Endodermal cell (in vitro differentiated cells): ENCODE measurements around the gene ANKLE2. TPM values are rescaled to one million over a fixed set of nuclear protein-coding genes. Genes with fewer than 3 reads are reported as not detected.

Experiments
- DNase-seq: peaks from one replicate; pipeline ENCODE4 v3.0.0-alpha.2; 2017
- H3K27ac ChIP-seq: 2 replicates; pipeline ENCODE4 v1.5.1; 2013; ENCODE audit warnings: mild to moderate bottlenecking, low read depth, low read length, moderate library complexity
- H3K27me3 ChIP-seq: 2 replicates; pipeline ENCODE4 v1.6.1; 2013; ENCODE audit warnings: mild to moderate bottlenecking, low read length, moderate library complexity; ENCODE audit not compliant: insufficient read depth, control insufficient read depth, poor library complexity, severe bottlenecking
- H3K36me3 ChIP-seq: 2 replicates; pipeline ENCODE4 v1.7.0; 2013; ENCODE audit warnings: mild to moderate bottlenecking, low read length, moderate library complexity; ENCODE audit not compliant: control insufficient read depth, insufficient read depth
- H3K4me1 ChIP-seq: one replicate; pipeline ENCODE4 v1.7.0; 2013; ENCODE audit warnings: low read length; ENCODE audit not compliant: control insufficient read depth, insufficient read depth
- H3K4me3 ChIP-seq: 2 replicates; pipeline ENCODE4 v1.5.1; 2013; ENCODE audit warnings: mild to moderate bottlenecking, low read length, moderate library complexity
- H3K9ac ChIP-seq: 2 replicates; pipeline ENCODE4 v1.6.1; 2013; ENCODE audit warnings: mild to moderate bottlenecking, low read length, moderate library complexity; ENCODE audit not compliant: poor library complexity, severe bottlenecking; ENCODE audit errors: extremely low read depth
- H3K9me3 ChIP-seq: 2 replicates; pipeline ENCODE4 v1.6.1; 2013; ENCODE audit warnings: mild to moderate bottlenecking, low read length, moderate library complexity; ENCODE audit not compliant: control insufficient read depth
- H3K27ac Mint-ChIP-seq: 2 replicates; pipeline ENCODE4 v1.8.0; 2020; ENCODE audit warnings: mixed read lengths
- H3K27me3 Mint-ChIP-seq: 2 replicates; pipeline ENCODE4 v1.8.0; 2021; ENCODE audit warnings: mild to moderate bottlenecking, mixed read lengths; ENCODE audit not compliant: insufficient read depth
- H3K36me3 Mint-ChIP-seq: 2 replicates; pipeline ENCODE4 v1.8.0; 2020; ENCODE audit warnings: low read depth, mixed read lengths
- H3K4me1 Mint-ChIP-seq: 2 replicates; pipeline ENCODE4 v1.8.0; 2020; ENCODE audit warnings: mixed read lengths
- H3K4me3 Mint-ChIP-seq: 2 replicates; pipeline ENCODE4 v1.8.0; 2020; ENCODE audit warnings: mild to moderate bottlenecking, moderate library complexity, mixed read lengths
- H3K9me3 Mint-ChIP-seq: 2 replicates; pipeline ENCODE4 v1.8.0; 2020; ENCODE audit warnings: mild to moderate bottlenecking, mixed read lengths
- WGBS, 2 experiments: methylation state at CpG; one replicate each; pipeline versions ENCODE4 v1.1.5 to v1.1.7; 2013; ENCODE audit warnings: missing lambda C conversion rate in 2 of 2, mixed read lengths in 1 of 2; ENCODE audit not compliant: insufficient coverage in 1 of 2, insufficient read length in 1 of 2; 5-methylcytosine and 5-hydroxymethylcytosine counted together
- total RNA-seq, 2 donors: library from RNA; stranded (reverse); fragmentation: NEBNext Ultra II Directional in 1 of 2; extraction: Animal tissue kit (Norgen Biotek cat#: 25700) in 1 of 2; gene quantifications; 2 replicates in 1 of 2; 3 replicates in 1 of 2; pipeline ENCODE4 v1.2.1, GENCODE V29; 2021
- TF ChIP-seq, protein P1 (sequence below): fragments of 200-600 bp; sonication (generic); conservative IDR thresholded peaks from 2 replicates; pipeline ENCODE4 v1.5.0; 2021; ENCODE audit warnings: antibody characterized with exemption, mild to moderate bottlenecking

The ANKLE2 gene
- total RNA-seq, 2 donors from 2014 or later: 87.8 to 88.5 TPM

DNA sequence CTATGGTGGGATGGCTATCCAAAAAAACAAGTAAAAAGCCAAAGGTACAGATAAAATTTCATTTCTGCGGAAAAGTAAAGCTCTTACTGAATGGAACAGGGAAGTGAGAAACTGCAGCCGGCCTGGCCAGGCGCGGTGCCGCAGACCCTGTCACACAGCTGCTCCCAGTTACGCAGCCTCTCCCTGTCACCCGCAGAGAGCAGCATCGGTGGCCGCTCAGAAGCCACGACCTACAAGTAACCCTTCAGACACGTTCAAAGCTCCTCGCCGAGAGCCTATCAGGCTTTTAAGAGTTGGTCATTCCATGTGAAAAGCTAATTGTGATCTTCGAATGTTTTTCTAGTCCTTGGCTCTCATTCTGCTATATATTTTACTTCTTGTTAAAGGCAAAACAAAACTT, 11.0 kb upstream of the ANKLE2 start:
- H3K4me1 Mint-ChIP-seq: peaks cover 2% of the 10 kb centered on the region
- no peak overlapping the region for H3K27ac ChIP-seq
- no peaks in the 10 kb centered on the region for H3K9me3 Mint-ChIP-seq
- no peak for DNase-seq
- H3K9me3 ChIP-seq: no peaks in the 10 kb centered on the region
- WGBS, 2 experiments: 94 to 96% methylated on average over 14 of the region's 14 CpGs
- H3K4me1 ChIP-seq: no peaks in the 10 kb centered on the region
- no peaks in the 10 kb centered on the region for H3K27me3 ChIP-seq
- peaks cover 51% of the 10 kb centered on the region for H3K36me3 Mint-ChIP-seq
- no peak overlapping the region for H3K9ac ChIP-seq
- no peak overlapping the region for H3K27ac Mint-ChIP-seq
- no peaks in the 10 kb centered on the region for H3K27me3 Mint-ChIP-seq
- TF ChIP-seq, protein P1, sequence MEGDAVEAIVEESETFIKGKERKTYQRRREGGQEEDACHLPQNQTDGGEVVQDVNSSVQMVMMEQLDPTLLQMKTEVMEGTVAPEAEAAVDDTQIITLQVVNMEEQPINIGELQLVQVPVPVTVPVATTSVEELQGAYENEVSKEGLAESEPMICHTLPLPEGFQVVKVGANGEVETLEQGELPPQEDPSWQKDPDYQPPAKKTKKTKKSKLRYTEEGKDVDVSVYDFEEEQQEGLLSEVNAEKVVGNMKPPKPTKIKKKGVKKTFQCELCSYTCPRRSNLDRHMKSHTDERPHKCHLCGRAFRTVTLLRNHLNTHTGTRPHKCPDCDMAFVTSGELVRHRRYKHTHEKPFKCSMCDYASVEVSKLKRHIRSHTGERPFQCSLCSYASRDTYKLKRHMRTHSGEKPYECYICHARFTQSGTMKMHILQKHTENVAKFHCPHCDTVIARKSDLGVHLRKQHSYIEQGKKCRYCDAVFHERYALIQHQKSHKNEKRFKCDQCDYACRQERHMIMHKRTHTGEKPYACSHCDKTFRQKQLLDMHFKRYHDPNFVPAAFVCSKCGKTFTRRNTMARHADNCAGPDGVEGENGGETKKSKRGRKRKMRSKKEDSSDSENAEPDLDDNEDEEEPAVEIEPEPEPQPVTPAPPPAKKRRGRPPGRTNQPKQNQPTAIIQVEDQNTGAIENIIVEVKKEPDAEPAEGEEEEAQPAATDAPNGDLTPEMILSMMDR: no peak
- no peak overlapping the region for H3K4me3 Mint-ChIP-seq
- H3K36me3 ChIP-seq: peaks cover 79% of the 10 kb centered on the region
- H3K4me3 ChIP-seq: no peak overlapping the region

DNA sequence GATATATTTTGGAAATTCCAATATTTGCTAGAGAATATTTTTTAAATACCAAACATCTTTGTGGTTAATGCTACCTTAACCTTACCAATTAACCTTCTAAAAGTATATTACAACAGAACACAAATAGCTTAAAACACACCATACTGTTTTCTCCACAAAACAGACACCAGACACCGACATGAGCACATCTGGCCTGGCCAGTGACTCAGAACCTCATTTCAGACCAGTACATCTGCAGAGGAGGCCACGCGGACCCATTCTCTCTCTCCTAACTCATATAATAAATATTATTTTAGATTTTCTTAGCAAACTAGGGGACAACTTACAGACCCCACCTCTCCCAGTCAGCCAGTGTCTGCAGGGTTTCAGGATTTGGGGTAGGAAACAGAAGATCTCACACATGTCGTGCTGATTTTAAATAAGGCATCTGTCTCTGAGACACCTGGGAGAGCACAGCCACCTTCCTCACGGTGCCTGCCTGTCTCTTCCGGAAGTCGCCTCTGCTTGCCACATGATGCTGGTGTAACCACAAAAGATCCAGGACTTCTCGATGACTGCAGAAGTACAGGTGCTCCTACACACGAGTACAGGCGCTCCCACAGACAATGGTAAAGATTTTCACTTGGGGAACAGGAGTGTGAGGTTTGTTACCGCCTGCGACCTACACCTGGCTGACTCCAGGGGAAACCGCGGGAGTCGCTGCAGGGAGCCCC, 9.7 kb upstream of the ANKLE2 start:
- Histone ChIP-seq H3K4me1 (no peaks in the 10 kb centered on the region), H3K27me3 (no peaks in the 10 kb centered on the region), H3K4me3 (no peak overlapping the region), H3K9ac (no peak overlapping the region), H3K36me3 (peaks cover 67% of the 10 kb centered on the region), H3K27ac (no peak overlapping the region), H3K9me3 (no peaks in the 10 kb centered on the region)
- no peaks in the 10 kb centered on the region for H3K9me3 Mint-ChIP-seq
- H3K27ac Mint-ChIP-seq: no peak overlapping the region
- peaks cover 3% of the 10 kb centered on the region for H3K4me1 Mint-ChIP-seq
- H3K4me3 Mint-ChIP-seq: no peak overlapping the region
- TF ChIP-seq, protein P1: no peak
- no peaks in the 10 kb centered on the region for H3K27me3 Mint-ChIP-seq
- WGBS, 2 experiments: 96 to 99% methylated on average over 6 to 15 of the region's 15 CpGs
- DNase-seq: no peak
- H3K36me3 Mint-ChIP-seq: peaks cover 49% of the 10 kb centered on the region

DNA sequence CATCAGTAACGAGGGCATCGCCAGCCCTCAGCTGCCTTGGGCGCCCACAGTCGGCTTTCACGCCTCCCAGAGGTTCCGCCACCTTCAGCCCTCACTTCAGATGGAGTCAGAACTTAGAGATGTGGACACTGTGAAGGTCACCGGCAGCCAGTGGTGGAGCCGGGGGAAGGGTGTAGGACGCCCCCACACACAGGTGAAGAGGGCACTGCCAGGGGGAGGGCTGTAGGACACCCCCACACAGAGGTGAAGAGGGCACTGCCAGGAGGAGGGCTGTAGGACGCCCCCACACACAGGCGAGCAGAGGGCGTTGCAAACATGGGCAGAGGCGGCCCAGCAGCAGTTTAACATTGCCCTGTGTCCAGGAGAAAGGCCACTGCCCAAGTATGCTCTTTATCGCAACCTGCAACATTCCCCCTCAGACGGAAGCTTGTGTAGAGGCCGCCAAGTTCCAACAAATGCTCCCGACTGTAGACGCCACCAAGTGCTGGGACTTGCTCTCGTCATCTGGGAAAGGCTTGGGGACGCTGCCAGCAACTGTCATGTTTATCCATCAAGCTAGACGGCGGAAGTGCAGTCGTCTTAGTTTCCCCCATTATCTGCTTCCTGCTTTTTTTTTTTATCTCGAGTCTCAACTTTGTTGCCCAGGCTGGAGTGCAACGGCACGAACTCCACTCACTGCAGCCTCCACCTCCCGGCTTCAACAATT, 4.9 kb upstream of the ANKLE2 start:
- Histone ChIP-seq H3K4me1 (no peaks in the 10 kb centered on the region), H3K9me3 (no peaks in the 10 kb centered on the region), H3K9ac (no peak overlapping the region), H3K27me3 (no peaks in the 10 kb centered on the region), H3K4me3 (no peak overlapping the region), H3K36me3 (peaks cover 32% of the 10 kb centered on the region), H3K27ac (no peak overlapping the region)
- WGBS, 2 experiments: 90 to 94% methylated on average over 23 to 27 of the region's 27 CpGs
- no peak overlapping the region for H3K4me3 Mint-ChIP-seq
- H3K9me3 Mint-ChIP-seq: no peaks in the 10 kb centered on the region
- peaks cover 20% of the 10 kb centered on the region for H3K36me3 Mint-ChIP-seq
- no peak overlapping the region for H3K27ac Mint-ChIP-seq
- DNase-seq: no peak
- H3K27me3 Mint-ChIP-seq: no peaks in the 10 kb centered on the region
- TF ChIP-seq, protein P1: no peak
- H3K4me1 Mint-ChIP-seq: peaks cover 7% of the 10 kb centered on the region
